Posterior cingulate gyrus (tissue), 11 donors: ENCODE data around the gene JAZF1.
"Not testable (repeated sequence)": the region's sequence is repeated elsewhere in the genome, so short reads cannot be mapped to it uniquely, and the experiment has no call there.

Source experiments
- DNase-seq, 10 donors: peaks; one replicate each; pipeline versions ENCODE4 v3.0.0 to v3.0.0-alpha.2; 2020 to 2021; ENCODE audit warnings: mixed read lengths in 3 of 10
- intact Hi-C: fragments of 100-400 bp; cut with DNase I; formaldehyde crosslinking; loops from one replicate; pipeline ENCODE4 v1.15.1; 2023

The JAZF1 gene

GRCh38 chr7:27872356-27873275 is 308.0 kb downstream of the JAZF1 start:
- intact Hi-C loops = no loop called here
- no peak for DNase-seq

- no peak for DNase-seq
- intact Hi-C loops = no loop called here
These were observed 308.7 kb downstream of the JAZF1 start for GRCh38 chr7:27871866-27872265.

GRCh38 chr7:27871086-27871485 is 309.5 kb downstream of the JAZF1 start:
- DNase-seq = no peak
- intact Hi-C loops = no loop called here

- intact Hi-C loops = no loop called here
- DNase-seq = no peak
These were observed 310.0 kb downstream of the JAZF1 start for GRCh38 chr7:27870595-27870994.

- intact Hi-C loops = no loop called here
- no peak for DNase-seq
These were observed 311.5 kb downstream of the JAZF1 start for GRCh38 chr7:27869056-27869455.

GRCh38 chr7:27868131-27868550 is 312.5 kb downstream of the JAZF1 start:
- intact Hi-C loops = no loop called here

GRCh38 chr7:27866828-27867672 is 313.5 kb downstream of the JAZF1 start:
- intact Hi-C loops = no loop called here
- DNase-seq = peak in 6 of 10 donors; percentile 19 to 92 (median 61)

More at GRCh38 chr7:27868131-27868550, 312.5 kb downstream of the JAZF1 start:
- DNase-seq = no peak

- DNase-seq = no peak
- intact Hi-C loops = no loop called here
These were observed 314.3 kb downstream of the JAZF1 start for GRCh38 chr7:27866256-27866655.

- intact Hi-C loops = no loop called here
- no peak for DNase-seq
These were observed 316.7 kb downstream of the JAZF1 start for GRCh38 chr7:27863880-27864279.

GRCh38 chr7:27861747-27862146 is 318.8 kb downstream of the JAZF1 start:
- no peak for DNase-seq
- intact Hi-C loops = no loop called here

- intact Hi-C loops = no loop called here
These were observed 319.8 kb downstream of the JAZF1 start for GRCh38 chr7:27860800-27861199.

GRCh38 chr7:27856703-27857485 is 323.7 kb downstream of the JAZF1 start:
- intact Hi-C loops, DNase-seq: not testable (repeated sequence)

More at GRCh38 chr7:27860800-27861199, 319.8 kb downstream of the JAZF1 start:
- no peak for DNase-seq

GRCh38 chr7:27850531-27850930 is 330.1 kb downstream of the JAZF1 start:
- intact Hi-C loops = no loop called here
- no peak for DNase-seq

GRCh38 chr7:27846388-27846787 is 334.2 kb downstream of the JAZF1 start:
- DNase-seq = no peak
- intact Hi-C loops = no loop called here

GRCh38 chr7:27843584-27844305 is 336.9 kb downstream of the JAZF1 start:
- DNase-seq = no peak
- intact Hi-C loops = no loop called here

- DNase-seq = no peak
- intact Hi-C loops = no loop called here
These were observed 337.7 kb downstream of the JAZF1 start for GRCh38 chr7:27842851-27843250.

- intact Hi-C loops = no loop called here
These were observed 338.4 kb downstream of the JAZF1 start for GRCh38 chr7:27842094-27842692.

GRCh38 chr7:27840760-27841364 is 339.7 kb downstream of the JAZF1 start:
- intact Hi-C loops = no loop called here

More at GRCh38 chr7:27842094-27842692, 338.4 kb downstream of the JAZF1 start:
- no peak for DNase-seq

GRCh38 chr7:27840313-27840712 is 340.3 kb downstream of the JAZF1 start:
- DNase-seq = no peak
- intact Hi-C loops = no loop called here

More at GRCh38 chr7:27840760-27841364, 339.7 kb downstream of the JAZF1 start:
- peak in 1 of 10 donors; percentile 83 for DNase-seq
